B cell (primary cell): ENCODE results near the gene TWIST2.

Experiments
- CTCF ChIP-seq: fragments of 200-600 bp; IDR thresholded peaks from one replicate; pipeline ENCODE4 v1.8.0; 2022; ENCODE audit warnings: antibody characterized with exemption, mild to moderate bottlenecking
- EZH2 ChIP-seq: IDR thresholded peaks from 2 replicates; pipeline ENCODE4 v1.6.1; 2012; ENCODE audit warnings: borderline replicate concordance, low read depth, mild to moderate bottlenecking, moderate library complexity, low read length; ENCODE audit not compliant: insufficient read depth, poor library complexity, severe bottlenecking

- no peak for TF ChIP-seq CTCF
- no peak for TF ChIP-seq EZH2
Measured at GRCh38 chr2:238854246-238854645, 6.4 kb downstream of the TWIST2 start.
